Measurements from ENCODE around the gene HVCN1.

The HVCN1 gene

GRCh38 chr12:110599334-110599733, 89.6 kb downstream of the HVCN1 start:
- no peak for TF ChIP-seq CTCF (IDR thresholded peaks at IDR 0.05; ENCODE audit: low read depth, low read length)
- DNase-seq (ENCODE audit: extremely low read depth, low read depth) = no peak
